CD4-positive, alpha-beta T cell (primary cell): Measurements from ENCODE around the gene MPPED1. TPM values are rescaled to one million over a fixed set of nuclear protein-coding genes. Genes with fewer than 3 reads are reported as not detected.

ENCODE experiments used
- ATAC-seq: fragments of 200-7000 bp; cut with Tn5 transposase; one replicate; pipeline ENCODE4 v1.10.0; 2022; ENCODE audit warnings: mild to moderate bottlenecking; ENCODE audit not compliant: poor library complexity
- CTCF ChIA-PET: fragments of 350-600 bp; sonication (Branson Sonifier 250); formaldehyde crosslinking; loops from one replicate; lab custom pipeline; 2021; ENCODE audit warnings: antibody characterized with exemption, inconsistent platforms; lab: Charles Lee
- POLR2A ChIA-PET: fragments of 350-600 bp; sonication (Branson Sonifier 250); formaldehyde crosslinking; loops from one replicate; lab custom pipeline; 2021; ENCODE audit warnings: antibody characterized with exemption, inconsistent platforms; lab: Charles Lee
- DNase-seq, 14 experiments: peaks; one replicate each; pipeline ENCODE4 v3.0.0-alpha.2; 2013 to 2020; ENCODE audit warnings: mixed read lengths in 2 of 14
- H3K27ac ChIP-seq, 2 donors: one replicate each; pipeline versions ENCODE4 v1.5.1 to v1.7.0; 2013; ENCODE audit warnings: low read length in 2 of 2, low read depth in 1 of 2, mild to moderate bottlenecking in 1 of 2
- H3K27me3 ChIP-seq, 2 experiments: 1 replicate in 1 of 2; 2 replicates in 1 of 2; pipeline versions ENCODE4 v1.6.1 to v1.7.0; 2013; ENCODE audit warnings: low read length in 2 of 2, control low read depth in 1 of 2, mild to moderate bottlenecking in 1 of 2, moderate library complexity in 1 of 2; ENCODE audit not compliant: insufficient read depth in 2 of 2, control insufficient read depth in 1 of 2
- H3K36me3 ChIP-seq: one replicate; pipeline ENCODE4 v1.6.1; 2013; ENCODE audit warnings: low read length, control low read depth; ENCODE audit not compliant: insufficient read depth
- H3K4me1 ChIP-seq: one replicate; pipeline ENCODE4 v1.6.1; 2013; ENCODE audit warnings: low read length, control low read depth; ENCODE audit not compliant: insufficient read depth
- H3K4me3 ChIP-seq: one replicate; pipeline ENCODE4 v1.5.1; 2013; ENCODE audit warnings: mild to moderate bottlenecking, low read length, moderate library complexity
- H3K9me3 ChIP-seq, 2 experiments: 1 replicate in 1 of 2; 2 replicates in 1 of 2; pipeline versions ENCODE4 v1.6.1 to v1.7.0; 2013; ENCODE audit warnings: low read length in 2 of 2, mild to moderate bottlenecking in 2 of 2, control low read depth in 1 of 2, moderate library complexity in 1 of 2; ENCODE audit not compliant: control insufficient read depth in 1 of 2, insufficient read depth in 1 of 2
- H3K27ac Mint-ChIP-seq: one replicate; pipeline ENCODE4 v1.8.0; 2020; ENCODE audit warnings: mixed read lengths
- H3K27me3 Mint-ChIP-seq: one replicate; pipeline ENCODE4 v1.8.0; 2021; ENCODE audit warnings: mixed read lengths
- H3K36me3 Mint-ChIP-seq: one replicate; pipeline ENCODE4 v1.8.0; 2021; ENCODE audit warnings: low read depth, mixed read lengths
- H3K4me1 Mint-ChIP-seq: one replicate; pipeline ENCODE4 v1.8.0; 2021; ENCODE audit warnings: low read depth, mixed read lengths
- H3K4me3 Mint-ChIP-seq: one replicate; pipeline ENCODE4 v1.8.0; 2020; ENCODE audit warnings: mild to moderate bottlenecking, mixed read lengths
- H3K9me3 Mint-ChIP-seq: one replicate; pipeline ENCODE4 v1.8.0; 2020; ENCODE audit warnings: mixed read lengths
- CTCF ChIP-seq: fragments of 200-600 bp; IDR thresholded peaks from one replicate; pipeline ENCODE4 v1.8.0; 2022; ENCODE audit warnings: antibody characterized with exemption, mild to moderate bottlenecking
- intact Hi-C, 2 experiments: fragments of 100-400 bp; cut with DNase I in 1 of 2; cut with micrococcal nuclease in 1 of 2; formaldehyde crosslinking; loops; one replicate each; pipeline versions ENCODE4 v1.15.1 to v1.9.0; 2023 to 2025; cut with DNase I, micrococcal nuclease
- total RNA-seq, 174 experiments: library from RNA in 2 of 174; stranded (reverse) in 2 of 174; gene quantifications; one replicate each; pipeline ENCODE4 v1.2.3 and lab custom pipeline; 2021 to 2026

MPPED1 gene
- total RNA-seq, 2 experiments from 2014 or later, result not detected

- no peak for ATAC-seq
- no peak for TF ChIP-seq CTCF
- CTCF ChIA-PET, result no interaction called here
- no peak overlapping the region for H3K27ac ChIP-seq
- intact Hi-C loops, result no loop called here
- POLR2A ChIA-PET, result no interaction called here
- DNase-seq, result no peak
- H3K27me3 ChIP-seq, result peaks cover 0 to 4% of the 10 kb centered on the region in 2 experiments
- Mint-ChIP-seq H3K27me3 (peaks cover 20% of the 10 kb centered on the region), H3K4me1 (no peaks in the 10 kb centered on the region), H3K27ac (no peak overlapping the region), H3K9me3 (no peaks in the 10 kb centered on the region), H3K4me3 (no peak overlapping the region), H3K36me3 (no peaks in the 10 kb centered on the region)
- no peaks in the 10 kb centered on the region for H3K36me3 ChIP-seq
- H3K4me3 ChIP-seq, result no peak overlapping the region
- no peaks in the 10 kb centered on the region for H3K9me3 ChIP-seq
- no peaks in the 10 kb centered on the region for H3K4me1 ChIP-seq
These were observed 129.2 kb downstream of the MPPED1 start for GRCh38 chr22:43541022-43541421.

DNA sequence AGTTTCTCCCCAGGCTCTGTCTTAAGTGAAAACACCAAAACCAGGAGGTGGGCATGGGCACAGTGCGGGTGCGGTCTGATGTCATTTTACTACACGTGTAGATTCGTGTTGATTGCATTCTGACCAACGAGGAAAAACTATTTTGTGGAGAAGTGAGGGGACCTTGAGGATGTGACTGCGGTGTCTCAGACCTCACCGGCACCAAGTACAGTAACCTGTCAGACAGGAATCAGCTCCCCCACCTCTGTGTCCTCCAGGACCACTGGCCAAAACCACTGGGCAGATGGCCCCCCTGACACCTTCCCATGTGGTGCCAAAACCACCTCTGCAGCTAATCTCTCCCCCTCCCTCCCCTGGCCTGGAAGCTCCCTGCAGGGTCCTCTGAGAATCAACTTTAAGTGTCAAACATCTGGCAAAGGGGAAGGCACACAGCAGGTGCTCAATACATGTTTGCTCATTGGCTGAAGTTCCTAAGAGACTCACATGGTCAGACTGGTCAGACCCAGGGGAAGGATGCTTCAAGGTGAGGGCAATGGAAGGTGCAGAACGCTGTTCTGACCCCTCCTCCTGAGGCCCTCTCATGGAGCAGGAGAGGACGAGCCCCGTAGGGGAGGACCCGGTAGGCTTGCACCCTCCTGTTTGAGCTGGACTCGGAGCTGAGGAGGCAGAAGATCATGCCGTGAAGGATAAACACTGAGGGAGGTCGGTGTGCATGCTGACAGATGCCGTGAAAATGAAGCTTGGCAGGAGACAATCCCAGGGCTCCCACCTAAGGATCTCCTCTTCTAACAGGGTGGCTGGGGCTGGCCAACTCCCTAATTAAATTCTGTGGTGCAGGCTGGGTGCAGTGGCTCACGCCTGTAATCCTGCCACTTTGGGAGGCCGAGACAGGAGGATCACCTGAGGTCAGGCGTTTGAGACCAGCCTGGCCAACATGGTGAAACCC lies 129.9 kb downstream of the MPPED1 start:
- Mint-ChIP-seq H3K36me3 (no peaks in the 10 kb centered on the region), H3K4me1 (no peaks in the 10 kb centered on the region), H3K27ac (no peak overlapping the region), H3K27me3 (peaks cover 20% of the 10 kb centered on the region), H3K9me3 (no peaks in the 10 kb centered on the region), H3K4me3 (no peak overlapping the region)
- TF ChIP-seq CTCF, result no peak
- POLR2A ChIA-PET, result no interaction called here
- Histone ChIP-seq H3K4me1 (no peaks in the 10 kb centered on the region), H3K27me3 (peaks cover 0 to 4% of the 10 kb centered on the region in 2 experiments), H3K9me3 (no peaks in the 10 kb centered on the region), H3K36me3 (no peaks in the 10 kb centered on the region), H3K27ac (no peak overlapping the region), H3K4me3 (no peak overlapping the region)
- intact Hi-C loops, result no loop called here
- CTCF ChIA-PET, result no interaction called here
- DNase-seq (no peak), ATAC-seq (no peak)

GRCh38 chr22:43542681-43543521 lies 131.1 kb downstream of the MPPED1 start:
- no peak overlapping the region for H3K27ac ChIP-seq
- Mint-ChIP-seq H3K4me3 (no peak overlapping the region), H3K27me3 (peaks cover 20% of the 10 kb centered on the region), H3K36me3 (no peaks in the 10 kb centered on the region), H3K27ac (no peak overlapping the region), H3K4me1 (no peaks in the 10 kb centered on the region), H3K9me3 (no peaks in the 10 kb centered on the region)
- ChIA-PET POLR2A (no interaction called here), CTCF (no interaction called here)
- intact Hi-C loops, result no loop called here
- no peaks in the 10 kb centered on the region for H3K36me3 ChIP-seq
- H3K9me3 ChIP-seq, result no peaks in the 10 kb centered on the region
- no peak overlapping the region for H3K4me3 ChIP-seq
- no peaks in the 10 kb centered on the region for H3K4me1 ChIP-seq
- ATAC-seq (no peak), DNase-seq (no peak)
- H3K27me3 ChIP-seq, result peaks cover 0 to 4% of the 10 kb centered on the region in 2 experiments
- no peak for TF ChIP-seq CTCF
